ENCODE data around the gene ZBTB26. TPM values are rescaled to one million over a fixed set of nuclear protein-coding genes. Genes with fewer than 3 reads are reported as not detected.

Gene ZBTB26
- total and polyA plus RNA-seq, 10 of the 15 experiments (the other 5 are each of a cell fraction or from before 2014, with no cell fraction given), result 1.8 to 19.5 (median 4.5) TPM

DNA sequence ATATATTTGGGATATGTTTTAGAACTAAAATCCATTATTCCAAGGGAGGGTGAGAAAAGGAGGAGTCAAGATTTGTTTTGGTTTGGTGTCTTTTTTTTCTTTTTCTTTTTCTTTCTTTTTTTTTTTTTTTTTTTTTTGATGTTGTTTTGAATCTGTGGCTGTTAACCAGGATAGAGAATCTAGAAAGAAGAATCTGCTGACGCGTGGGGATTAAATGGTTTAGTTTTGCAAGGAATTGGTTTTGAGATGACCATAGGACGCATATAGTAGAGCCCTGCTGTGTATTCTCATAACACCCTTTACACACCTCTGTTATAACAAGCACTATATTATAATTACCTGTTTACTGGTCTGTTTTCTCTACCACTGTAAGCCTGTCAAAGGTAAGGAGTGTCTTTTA, 19.0 kb upstream of the ZBTB26 start (continued):
- TF ChIP-seq, protein P1, sequence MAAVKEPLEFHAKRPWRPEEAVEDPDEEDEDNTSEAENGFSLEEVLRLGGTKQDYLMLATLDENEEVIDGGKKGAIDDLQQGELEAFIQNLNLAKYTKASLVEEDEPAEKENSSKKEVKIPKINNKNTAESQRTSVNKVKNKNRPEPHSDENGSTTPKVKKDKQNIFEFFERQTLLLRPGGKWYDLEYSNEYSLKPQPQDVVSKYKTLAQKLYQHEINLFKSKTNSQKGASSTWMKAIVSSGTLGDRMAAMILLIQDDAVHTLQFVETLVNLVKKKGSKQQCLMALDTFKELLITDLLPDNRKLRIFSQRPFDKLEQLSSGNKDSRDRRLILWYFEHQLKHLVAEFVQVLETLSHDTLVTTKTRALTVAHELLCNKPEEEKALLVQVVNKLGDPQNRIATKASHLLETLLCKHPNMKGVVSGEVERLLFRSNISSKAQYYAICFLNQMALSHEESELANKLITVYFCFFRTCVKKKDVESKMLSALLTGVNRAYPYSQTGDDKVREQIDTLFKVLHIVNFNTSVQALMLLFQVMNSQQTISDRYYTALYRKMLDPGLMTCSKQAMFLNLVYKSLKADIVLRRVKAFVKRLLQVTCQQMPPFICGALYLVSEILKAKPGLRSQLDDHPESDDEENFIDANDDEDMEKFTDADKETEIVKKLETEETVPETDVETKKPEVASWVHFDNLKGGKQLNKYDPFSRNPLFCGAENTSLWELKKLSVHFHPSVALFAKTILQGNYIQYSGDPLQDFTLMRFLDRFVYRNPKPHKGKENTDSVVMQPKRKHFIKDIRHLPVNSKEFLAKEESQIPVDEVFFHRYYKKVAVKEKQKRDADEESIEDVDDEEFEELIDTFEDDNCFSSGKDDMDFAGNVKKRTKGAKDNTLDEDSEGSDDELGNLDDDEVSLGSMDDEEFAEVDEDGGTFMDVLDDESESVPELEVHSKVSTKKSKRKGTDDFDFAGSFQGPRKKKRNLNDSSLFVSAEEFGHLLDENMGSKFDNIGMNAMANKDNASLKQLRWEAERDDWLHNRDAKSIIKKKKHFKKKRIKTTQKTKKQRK (IDR thresholded peaks at IDR 0.05; ENCODE audit: low read depth, low read length), result no peak
- TF ChIP-seq HDGF (IDR thresholded peaks at IDR 0.05) (no peak), RB1 (IDR thresholded peaks at IDR 0.05; ENCODE audit: borderline replicate concordance) (no peak), IKZF2 (IDR thresholded peaks at IDR 0.05) (no peak), E4F1 (IDR thresholded peaks at IDR 0.05; ENCODE audit: borderline replicate concordance, partially characterized antibody) (no peak), BACH1 (IDR thresholded peaks at IDR 0.05; ENCODE audit: borderline replicate concordance) (no peak), MLLT1 (IDR thresholded peaks at IDR 0.05) (no peak), YY1 (IDR thresholded peaks at IDR 0.05; ENCODE audit: low read depth, low read length) (no peak), NFIC (IDR thresholded peaks at IDR 0.05; ENCODE audit: low read depth, low read length) (no peak), MEF2B (IDR thresholded peaks at IDR 0.05; ENCODE audit: partially characterized antibody, poor library complexity, severe bottlenecking) (no peak)
- TF ChIP-seq, protein P2, sequence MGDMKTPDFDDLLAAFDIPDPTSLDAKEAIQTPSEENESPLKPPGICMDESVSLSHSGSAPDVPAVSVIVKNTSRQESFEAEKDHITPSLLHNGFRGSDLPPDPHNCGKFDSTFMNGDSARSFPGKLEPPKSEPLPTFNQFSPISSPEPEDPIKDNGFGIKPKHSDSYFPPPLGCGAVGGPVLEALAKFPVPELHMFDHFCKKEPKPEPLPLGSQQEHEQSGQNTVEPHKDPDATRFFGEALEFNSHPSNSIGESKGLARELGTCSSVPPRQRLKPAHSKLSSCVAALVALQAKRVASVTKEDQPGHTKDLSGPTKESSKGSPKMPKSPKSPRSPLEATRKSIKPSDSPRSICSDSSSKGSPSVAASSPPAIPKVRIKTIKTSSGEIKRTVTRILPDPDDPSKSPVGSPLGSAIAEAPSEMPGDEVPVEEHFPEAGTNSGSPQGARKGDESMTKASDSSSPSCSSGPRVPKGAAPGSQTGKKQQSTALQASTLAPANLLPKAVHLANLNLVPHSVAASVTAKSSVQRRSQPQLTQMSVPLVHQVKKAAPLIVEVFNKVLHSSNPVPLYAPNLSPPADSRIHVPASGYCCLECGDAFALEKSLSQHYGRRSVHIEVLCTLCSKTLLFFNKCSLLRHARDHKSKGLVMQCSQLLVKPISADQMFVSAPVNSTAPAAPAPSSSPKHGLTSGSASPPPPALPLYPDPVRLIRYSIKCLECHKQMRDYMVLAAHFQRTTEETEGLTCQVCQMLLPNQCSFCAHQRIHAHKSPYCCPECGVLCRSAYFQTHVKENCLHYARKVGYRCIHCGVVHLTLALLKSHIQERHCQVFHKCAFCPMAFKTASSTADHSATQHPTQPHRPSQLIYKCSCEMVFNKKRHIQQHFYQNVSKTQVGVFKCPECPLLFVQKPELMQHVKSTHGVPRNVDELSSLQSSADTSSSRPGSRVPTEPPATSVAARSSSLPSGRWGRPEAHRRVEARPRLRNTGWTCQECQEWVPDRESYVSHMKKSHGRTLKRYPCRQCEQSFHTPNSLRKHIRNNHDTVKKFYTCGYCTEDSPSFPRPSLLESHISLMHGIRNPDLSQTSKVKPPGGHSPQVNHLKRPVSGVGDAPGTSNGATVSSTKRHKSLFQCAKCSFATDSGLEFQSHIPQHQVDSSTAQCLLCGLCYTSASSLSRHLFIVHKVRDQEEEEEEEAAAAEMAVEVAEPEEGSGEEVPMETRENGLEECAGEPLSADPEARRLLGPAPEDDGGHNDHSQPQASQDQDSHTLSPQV (IDR thresholded peaks at IDR 0.05), result no peak
